ENCODE results near the gene ZMAT2.
"Not testable (repeated sequence)": the region's sequence is repeated elsewhere in the genome, so short reads cannot be mapped to it uniquely, and the experiment has no call there.

ZMAT2 gene

DNA sequence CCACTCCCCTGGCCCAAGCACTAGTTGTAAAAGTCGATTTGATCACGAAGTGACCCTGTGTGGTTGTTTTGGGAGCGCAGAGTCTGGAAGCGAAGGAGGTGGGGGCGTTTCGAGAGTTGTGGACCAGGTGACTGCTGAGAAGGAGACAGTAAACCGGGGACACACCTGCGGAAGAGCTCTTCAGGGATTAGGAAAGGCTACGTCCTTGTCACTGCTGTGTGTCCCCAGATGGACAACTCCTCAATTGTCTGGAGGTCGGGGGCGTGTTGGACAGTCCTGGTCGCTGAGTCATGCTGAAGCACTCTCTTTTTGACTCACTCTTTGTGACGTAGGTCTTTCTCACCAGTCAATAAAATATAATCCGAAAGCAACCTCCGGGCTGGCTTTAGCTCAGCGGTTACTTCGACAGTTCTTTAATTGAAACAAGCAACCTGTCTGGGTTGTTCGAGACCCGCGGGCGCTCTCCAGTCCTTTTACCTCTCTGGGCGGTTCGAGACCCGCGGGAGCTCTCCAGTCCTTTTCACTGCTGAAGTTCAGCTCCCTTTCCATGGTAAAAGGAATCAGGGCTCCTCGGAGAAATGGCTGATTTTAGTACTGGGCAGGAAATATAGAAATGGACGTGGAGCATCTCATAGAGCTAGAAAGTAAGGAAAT is 10.8 kb downstream of the ZMAT2 start:
- DNase-seq, result peak; percentile 15

DNA sequence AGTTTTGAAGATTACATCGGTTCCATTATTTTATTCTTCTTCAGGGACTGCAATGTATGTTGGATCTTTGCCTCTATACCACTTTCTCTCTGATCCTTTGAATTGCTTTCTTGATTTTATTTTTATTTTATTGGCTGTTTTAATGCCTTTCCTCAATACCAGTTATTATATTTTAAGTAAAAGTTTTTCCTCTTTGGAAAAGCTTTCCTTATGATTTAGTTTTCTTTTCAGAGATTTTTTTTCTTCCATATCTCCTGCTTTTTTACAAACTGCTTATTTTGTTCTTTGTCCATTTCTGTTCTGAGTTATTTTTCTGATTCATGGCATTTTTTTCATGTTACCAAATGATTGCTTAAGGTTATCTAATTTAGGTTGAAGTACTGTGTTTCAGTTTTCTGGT is 11.5 kb downstream of the ZMAT2 start:
- DNase-seq, result no peak

DNA sequence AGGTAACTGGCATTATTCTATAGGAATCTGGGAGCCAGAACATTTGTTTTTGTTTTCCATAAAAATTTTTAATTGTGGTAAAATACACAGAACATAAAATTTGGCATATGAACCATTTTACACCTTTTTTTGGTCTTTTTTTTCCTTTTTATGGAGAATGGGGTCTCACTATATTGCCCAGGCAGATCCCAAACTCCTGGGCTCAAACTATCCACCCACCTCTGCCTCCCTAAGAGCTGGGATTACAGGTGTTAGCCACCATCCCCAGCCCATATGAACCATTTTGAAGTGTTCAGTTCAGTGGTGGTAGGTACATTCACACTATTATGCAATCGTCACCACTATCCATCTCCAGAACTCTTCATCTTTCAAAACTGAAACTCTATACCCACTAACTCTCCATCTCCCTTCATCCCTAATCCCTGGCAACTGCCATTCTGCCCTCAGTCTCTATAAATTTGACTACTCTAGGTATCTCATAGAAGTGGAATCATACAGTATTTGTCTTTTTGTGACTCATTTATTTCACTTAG is 13.4 kb downstream of the ZMAT2 start:
- no peak for DNase-seq

DNA sequence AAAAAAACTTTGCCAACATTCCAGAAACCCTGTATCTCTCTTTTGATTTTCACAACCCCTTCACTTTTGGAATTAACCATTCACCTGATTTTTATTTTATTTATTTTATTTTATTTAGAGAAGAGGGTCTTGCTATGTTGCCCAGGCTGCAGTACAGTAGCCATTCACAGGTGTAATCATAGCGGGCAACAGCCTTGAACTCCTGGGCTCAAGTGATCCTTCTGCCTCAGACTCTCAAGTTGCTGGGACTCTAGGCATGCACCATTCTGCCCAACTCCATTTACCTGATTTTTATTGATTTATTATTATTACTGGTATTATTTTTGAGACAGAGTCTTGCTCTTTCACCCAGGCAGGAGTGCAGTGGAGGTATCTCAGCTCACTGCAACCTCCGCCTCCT is 16.0 kb downstream of the ZMAT2 start:
- not testable (repeated sequence) for DNase-seq

DNA sequence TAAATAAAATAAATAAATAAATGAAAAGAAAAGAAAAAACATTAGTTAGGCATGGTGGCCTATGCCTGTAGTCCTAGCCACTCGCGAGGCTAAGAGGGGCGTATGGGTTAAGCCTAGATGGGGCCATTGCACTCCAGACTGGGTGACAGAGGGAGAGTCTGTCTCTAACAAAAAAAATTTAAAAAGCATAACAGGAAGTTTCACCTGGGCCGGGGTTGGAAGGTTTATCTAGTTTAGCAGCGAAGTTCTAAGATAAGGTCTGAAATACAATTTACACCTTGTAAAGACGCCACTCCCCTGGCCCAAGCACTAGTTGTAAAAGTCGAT is 18.0 kb downstream of the ZMAT2 start:
- DNase-seq, result no peak

DNA sequence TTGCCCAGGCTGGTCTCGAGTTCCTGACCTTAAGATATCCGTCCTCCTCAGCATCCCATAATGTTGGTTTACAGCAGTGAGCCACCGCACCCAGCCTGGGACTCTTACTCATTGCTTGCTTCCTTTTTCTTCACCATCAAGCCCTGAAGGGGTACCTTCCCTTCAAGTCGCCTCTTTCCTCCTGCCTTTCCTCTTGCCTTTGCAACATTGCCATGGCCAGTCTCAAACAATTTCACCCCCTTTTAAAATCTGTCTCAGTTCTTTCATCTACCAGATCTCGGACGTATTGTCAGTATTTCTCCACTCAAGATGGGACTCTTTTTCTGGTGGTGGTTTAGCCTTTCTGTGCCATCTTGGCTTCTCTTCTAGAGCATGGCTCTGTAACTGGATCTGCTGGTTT is 20.5 kb downstream of the ZMAT2 start:
- not testable (repeated sequence) for DNase-seq

DNA sequence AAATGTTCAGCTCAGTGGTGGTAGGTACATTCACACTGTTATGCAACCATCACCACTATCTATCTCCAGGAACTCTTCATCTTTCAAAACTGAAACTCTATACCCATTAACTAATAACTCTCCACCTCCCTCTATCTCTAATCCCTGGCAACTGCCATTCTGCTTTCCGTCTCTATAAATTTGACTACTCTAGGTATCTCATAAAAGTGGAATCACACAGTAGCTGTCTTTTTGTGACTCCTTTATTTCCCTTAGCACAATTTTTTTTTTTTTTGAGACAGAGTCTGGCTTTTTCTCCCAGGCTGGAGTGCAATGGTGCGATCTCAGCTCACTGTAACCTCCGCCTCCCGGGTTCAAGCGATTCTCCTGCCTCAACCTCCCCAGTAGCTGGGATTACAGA is 21.1 kb downstream of the ZMAT2 start:
- not testable (repeated sequence) for DNase-seq

DNA sequence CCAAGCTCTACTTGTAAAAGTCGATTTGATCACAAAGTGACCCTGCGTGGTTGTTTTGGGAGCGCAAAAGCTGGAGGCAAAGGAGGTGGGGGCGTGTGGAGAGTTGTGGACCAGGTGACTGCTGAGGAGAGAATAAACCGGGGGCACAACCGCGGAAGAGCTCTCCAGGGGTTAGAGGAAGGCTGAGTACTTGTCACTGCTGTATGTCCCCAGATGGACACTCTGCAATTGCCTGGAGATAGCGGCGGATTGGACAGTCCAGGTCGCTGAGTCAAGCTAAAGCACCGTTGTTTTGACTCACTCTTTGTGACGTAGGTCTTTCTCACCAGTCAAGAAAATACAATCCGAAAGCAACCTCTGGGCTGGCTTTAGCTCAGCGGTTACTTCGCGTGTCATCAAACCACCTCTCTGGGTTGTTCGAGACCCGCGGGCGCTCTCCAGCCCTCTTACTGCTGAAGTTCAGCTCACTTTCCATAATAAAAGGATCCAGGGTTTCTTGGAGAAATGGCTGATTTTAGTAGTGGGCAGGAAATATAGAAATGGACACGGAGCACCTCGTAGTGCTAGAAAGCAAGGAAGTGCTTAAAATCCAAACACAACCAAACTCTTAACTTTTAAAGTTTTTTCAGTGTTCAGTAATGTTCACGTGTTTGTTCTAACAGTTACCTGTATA is 25.7 kb downstream of the ZMAT2 start:
- peak; percentile 27 for DNase-seq

DNA sequence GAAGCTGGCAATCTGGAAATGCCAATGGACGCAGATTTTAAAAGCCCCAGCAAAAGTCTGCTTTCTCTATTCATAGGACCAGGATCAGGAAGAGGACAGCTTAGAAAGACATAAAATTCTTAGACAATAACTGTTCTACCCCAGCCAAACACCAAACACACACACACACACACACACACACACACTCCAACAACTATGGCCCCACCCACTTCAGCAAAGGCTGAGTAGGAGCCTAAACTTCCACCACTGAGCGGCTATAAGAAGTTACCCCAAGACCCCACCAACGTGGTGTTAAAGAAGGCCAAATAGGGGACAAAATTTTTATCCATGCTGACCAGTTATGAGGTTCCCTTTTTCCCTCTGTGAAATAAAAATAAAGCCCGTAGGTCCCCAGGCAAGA is 32.9 kb downstream of the ZMAT2 start:
- DNase-seq, result no peak

DNA sequence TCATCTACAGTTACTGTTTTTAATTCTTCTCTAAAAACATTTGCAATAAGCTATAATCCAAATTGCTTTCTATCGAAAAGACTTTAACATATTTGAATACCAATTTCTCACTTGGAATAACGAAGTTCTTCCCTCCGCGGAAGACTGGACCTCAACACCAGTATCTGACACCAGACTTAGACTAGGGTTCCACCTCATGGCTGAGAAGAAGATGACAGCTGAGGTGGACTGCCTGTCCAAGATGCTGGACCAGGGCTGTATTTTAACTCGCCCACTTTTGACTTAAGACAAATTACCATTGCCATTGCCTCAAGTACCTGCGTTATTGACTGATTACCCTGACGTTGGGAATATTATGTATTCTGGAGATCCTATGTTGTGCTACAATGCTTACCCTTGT is 34.1 kb downstream of the ZMAT2 start:
- no peak for DNase-seq

DNA sequence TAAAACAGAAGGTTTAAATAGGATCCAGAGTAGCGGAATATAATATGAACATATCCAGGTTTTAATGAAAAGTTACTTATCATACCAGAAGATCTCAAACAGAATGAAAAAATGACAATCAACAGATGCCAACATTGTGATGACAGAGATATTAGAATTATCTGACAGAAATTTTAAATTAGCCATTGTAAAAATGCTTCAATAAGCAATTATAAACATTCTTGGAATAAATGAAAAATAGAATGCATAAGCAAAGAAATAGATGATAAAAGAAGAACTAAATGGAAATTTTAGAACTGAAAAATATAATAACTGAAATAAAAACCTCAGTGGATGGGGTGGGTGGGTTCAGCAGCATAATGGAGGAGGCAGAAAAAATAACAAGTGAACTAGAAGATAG is 37.2 kb downstream of the ZMAT2 start:
- no peak for DNase-seq

DNA sequence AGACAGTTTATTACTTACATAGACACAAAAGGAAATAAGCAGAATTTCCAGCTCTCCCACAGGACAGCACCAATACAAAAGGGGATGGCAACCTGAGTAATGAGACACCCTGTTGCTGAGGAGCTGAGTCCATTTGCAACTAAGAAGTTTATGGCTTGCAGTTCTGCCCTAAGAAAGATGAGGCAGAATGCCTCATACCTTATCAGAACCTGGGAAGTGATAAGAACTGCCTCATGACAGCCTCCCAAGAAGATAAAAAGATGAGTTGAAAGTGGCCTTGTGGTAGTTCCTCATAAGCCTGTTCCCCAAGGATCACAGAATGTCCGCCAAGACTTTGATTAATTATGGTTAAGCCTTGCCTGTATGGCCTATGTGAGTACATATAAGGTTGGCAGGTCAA is 41.7 kb downstream of the ZMAT2 start:
- no peak for DNase-seq

DNA sequence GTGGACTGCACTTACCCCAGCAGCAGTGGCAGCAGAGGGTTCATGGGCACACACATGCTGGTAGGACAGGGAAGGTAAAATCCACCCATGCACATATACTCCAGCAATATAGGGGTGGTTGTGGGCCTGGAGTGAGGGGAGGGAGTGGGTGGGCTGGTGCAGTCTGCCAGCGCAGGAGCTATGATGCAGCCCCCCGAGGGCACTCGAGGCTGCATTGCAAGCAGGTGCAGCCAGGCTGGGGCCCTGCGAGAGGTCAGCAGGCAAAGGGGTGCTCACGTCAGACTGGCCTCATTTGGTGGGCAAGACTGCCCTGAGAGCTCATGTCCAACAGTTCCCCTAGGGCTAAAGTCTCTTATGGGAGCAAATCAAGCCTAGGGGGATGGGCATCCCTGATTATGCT is 53.3 kb downstream of the ZMAT2 start:
- no peak for DNase-seq

Data from NCI-H446 treated with DMSO at 0.1 percent for 48 hours (cell line).